BE2C (cell line): ENCODE measurements around the gene ERP44.

Source experiments
- DNase-seq: peaks from one replicate; pipeline ENCODE4 v3.0.0-alpha.2; 2020
- H3K27me3 ChIP-seq: fragments of 250-450 bp; sonication (Bioruptor Pico); 2 replicates; pipeline ENCODE4 v1.5.1; 2020; ENCODE audit warnings: mild to moderate bottlenecking
- H3K36me3 ChIP-seq: fragments of 250-450 bp; sonication (Bioruptor Pico); 2 replicates; pipeline ENCODE4 v1.5.1; 2020; ENCODE audit warnings: mild to moderate bottlenecking
- H3K4me1 ChIP-seq: fragments of 250-450 bp; sonication (Bioruptor Pico); 2 replicates; pipeline ENCODE4 v1.5.1; 2020
- H3K4me3 ChIP-seq: 2 replicates; pipeline ENCODE4 v1.5.1; 2011; ENCODE audit warnings: low read depth, low read length
- H3K9me3 ChIP-seq: fragments of 250-450 bp; sonication (Bioruptor Pico); 2 replicates; pipeline ENCODE4 v1.5.1; 2020
- TF ChIP-seq, protein P1 (sequence below): IDR thresholded peaks from 2 replicates; pipeline ENCODE4 v1.5.1; 2012; ENCODE audit warnings: mild to moderate bottlenecking, low read depth, low read length

The ERP44 gene

DNA sequence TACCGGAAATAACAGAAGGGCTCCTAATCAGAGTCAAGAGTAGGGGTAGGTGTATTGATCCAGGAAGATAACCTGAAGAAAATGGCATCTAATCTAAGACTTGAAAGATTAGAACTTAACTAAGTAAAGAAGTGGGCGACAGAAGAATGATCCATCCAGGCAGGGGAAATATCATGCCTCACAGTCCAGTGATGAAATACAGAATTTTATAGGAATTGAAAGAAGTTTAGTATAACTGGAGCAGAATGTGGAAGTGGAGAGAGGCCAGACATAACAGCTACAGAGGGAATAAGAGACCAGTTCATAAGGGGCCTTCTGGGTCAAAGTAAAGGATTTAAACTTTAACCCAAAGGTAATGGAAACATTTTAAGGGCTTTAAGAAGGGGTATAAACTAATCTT lies 42.2 kb downstream of the ERP44 start:
- Histone ChIP-seq H3K4me3 (no peak overlapping the region), H3K9me3 (no peaks in the 10 kb centered on the region), H3K27me3 (no peaks in the 10 kb centered on the region), H3K36me3 (no peaks in the 10 kb centered on the region; the same call in 1 of the 2 replicates), H3K4me1 (peaks cover 5% of the 10 kb centered on the region)
- TF ChIP-seq, protein P1, sequence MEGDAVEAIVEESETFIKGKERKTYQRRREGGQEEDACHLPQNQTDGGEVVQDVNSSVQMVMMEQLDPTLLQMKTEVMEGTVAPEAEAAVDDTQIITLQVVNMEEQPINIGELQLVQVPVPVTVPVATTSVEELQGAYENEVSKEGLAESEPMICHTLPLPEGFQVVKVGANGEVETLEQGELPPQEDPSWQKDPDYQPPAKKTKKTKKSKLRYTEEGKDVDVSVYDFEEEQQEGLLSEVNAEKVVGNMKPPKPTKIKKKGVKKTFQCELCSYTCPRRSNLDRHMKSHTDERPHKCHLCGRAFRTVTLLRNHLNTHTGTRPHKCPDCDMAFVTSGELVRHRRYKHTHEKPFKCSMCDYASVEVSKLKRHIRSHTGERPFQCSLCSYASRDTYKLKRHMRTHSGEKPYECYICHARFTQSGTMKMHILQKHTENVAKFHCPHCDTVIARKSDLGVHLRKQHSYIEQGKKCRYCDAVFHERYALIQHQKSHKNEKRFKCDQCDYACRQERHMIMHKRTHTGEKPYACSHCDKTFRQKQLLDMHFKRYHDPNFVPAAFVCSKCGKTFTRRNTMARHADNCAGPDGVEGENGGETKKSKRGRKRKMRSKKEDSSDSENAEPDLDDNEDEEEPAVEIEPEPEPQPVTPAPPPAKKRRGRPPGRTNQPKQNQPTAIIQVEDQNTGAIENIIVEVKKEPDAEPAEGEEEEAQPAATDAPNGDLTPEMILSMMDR = no peak
- no peak for DNase-seq

DNA sequence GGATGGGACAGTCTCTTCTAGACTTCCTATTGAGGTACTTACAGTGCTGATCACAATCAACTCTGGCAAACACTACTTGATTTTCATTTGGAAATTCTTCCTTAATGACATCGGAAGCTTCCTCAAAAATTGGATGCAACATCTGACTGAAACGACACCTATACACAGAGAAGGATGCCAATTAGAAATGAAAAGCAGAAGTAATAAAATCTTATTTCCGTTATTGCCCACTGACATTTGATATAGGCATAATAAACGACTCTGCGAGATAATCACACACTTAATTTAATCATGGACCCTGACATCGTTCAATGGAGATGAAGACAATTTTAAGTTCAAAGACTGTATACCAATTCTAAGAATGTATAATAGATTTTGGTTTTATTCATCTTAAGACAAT lies 46.4 kb downstream of the ERP44 start:
- no peak for DNase-seq
- TF ChIP-seq, protein P1 = no peak
- Histone ChIP-seq H3K36me3 (peaks cover 3% of the 10 kb centered on the region), H3K4me3 (no peak overlapping the region), H3K4me1 (peaks cover 5% of the 10 kb centered on the region), H3K27me3 (no peaks in the 10 kb centered on the region), H3K9me3 (no peaks in the 10 kb centered on the region; the same call in 1 of the 2 replicates)

DNA sequence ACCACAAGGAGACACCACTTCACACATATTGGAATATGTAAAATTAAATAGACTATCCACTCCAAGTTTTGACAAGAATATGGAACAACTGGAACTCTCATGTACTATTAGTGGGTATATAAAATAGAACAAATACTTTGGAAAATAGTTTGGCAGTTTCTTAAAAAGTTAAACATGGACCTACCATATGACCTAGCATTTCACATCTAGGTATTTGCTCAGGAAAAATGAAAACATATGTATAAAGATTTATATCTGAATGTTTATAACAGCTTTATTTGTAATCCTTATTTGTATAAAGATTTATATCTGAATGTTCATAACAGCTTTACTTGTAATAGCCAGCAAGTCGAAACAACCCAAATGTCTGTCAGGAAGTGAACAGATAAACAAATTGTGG lies 49.2 kb downstream of the ERP44 start:
- H3K27me3 ChIP-seq = no peaks in the 10 kb centered on the region
- H3K9me3 ChIP-seq = no peaks in the 10 kb centered on the region; the same call in 1 of the 2 replicates
- H3K4me3 ChIP-seq = no peak overlapping the region
- peaks cover 3% of the 10 kb centered on the region for H3K36me3 ChIP-seq
- peaks cover 5% of the 10 kb centered on the region for H3K4me1 ChIP-seq
- no peak for DNase-seq
- TF ChIP-seq, protein P1 = no peak

DNA sequence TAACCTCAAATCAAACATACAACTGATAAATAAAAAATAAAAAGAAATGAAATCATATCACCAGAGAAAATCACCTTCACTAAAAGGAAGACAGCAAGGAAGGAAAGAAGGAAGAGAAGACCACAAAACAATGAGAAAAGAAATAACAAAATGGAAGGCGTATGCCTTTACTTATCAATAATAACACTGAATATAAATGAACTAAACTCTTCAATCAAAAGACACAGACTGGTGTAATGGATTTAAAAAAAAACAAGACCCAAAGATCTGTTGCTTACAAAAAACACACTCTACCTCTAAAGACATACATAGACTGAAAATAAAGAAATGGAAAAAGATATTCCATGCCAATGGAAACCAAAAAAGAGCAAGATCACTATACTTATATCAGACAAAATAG lies 60.3 kb downstream of the ERP44 start:
- H3K27me3 ChIP-seq = no peaks in the 10 kb centered on the region
- H3K4me1 ChIP-seq = no peaks in the 10 kb centered on the region
- TF ChIP-seq, protein P1 = no peak
- H3K36me3 ChIP-seq = no peaks in the 10 kb centered on the region
- no peaks in the 10 kb centered on the region for H3K9me3 ChIP-seq
- H3K4me3 ChIP-seq = no peak overlapping the region
- no peak for DNase-seq

DNA sequence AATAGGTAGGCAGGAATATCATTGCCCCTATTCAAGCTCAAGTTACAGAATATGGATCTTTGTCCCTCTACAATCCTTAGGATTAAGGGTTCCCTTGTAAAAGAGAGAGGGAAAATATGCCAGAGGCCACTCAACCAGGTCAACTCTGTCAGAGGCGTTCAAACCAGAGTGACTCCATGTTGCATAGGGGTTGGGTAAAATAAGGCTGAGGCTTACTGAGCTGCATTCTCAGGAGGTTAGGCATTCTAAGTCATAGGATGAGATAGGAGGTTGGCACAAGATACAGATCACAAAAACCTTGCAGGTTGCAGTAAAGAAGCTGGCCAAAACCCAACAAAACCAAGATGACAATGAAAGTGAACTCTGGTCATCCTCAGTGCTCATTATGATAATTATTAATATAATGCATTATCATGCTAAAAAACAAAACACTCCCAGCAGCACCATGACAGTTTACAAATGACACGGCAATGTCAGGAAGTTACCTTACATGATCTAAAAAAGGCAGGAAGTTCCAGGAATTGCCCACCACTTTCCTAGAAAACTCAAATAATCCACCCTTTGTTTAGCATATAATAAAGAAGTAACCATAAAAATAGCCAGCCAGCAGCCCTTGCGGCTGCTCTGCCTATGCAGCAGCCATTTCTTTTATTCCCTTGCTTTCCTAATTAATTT lies 64.8 kb downstream of the ERP44 start:
- no peaks in the 10 kb centered on the region; the same call in 1 of the 2 replicates for H3K36me3 ChIP-seq
- no peak for DNase-seq
- H3K4me3 ChIP-seq = no peak overlapping the region
- no peaks in the 10 kb centered on the region for H3K27me3 ChIP-seq
- TF ChIP-seq, protein P1 = no peak
- H3K4me1 ChIP-seq = no peaks in the 10 kb centered on the region
- H3K9me3 ChIP-seq = no peaks in the 10 kb centered on the region

DNA sequence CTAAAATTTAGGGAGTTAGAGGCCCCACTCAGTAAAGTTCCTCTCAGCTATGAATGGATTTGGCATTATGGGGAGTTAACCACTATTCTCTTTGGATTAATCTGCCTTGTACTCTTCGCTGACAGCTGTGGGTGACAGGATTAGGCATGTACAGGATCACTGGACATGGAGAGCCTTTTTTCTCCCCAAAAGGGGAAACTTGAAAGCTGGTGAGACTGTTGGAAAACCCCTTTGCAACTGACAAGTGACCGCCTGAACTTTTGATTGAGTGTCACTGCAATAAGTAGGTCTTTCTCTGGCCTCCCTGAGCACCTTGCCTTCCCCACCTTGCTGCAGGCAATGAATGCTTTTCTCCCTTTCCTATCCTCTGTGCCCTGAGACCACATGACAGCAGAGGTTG lies 68.3 kb downstream of the ERP44 start:
- H3K4me3 ChIP-seq = no peak overlapping the region
- peaks cover 4% of the 10 kb centered on the region for H3K36me3 ChIP-seq
- no peak for DNase-seq
- no peaks in the 10 kb centered on the region for H3K9me3 ChIP-seq
- H3K27me3 ChIP-seq = no peaks in the 10 kb centered on the region
- TF ChIP-seq, protein P1 = no peak
- H3K4me1 ChIP-seq = no peaks in the 10 kb centered on the region
